IPS DF 4.7 (cell line): ENCODE data around the gene ATP10A.
"Not testable (repeated sequence)": the region's sequence is repeated elsewhere in the genome, so short reads cannot be mapped to it uniquely, and the experiment has no call there.

Experiments
- DNase-seq: peaks from one replicate; pipeline ENCODE4 v3.0.0-alpha.2; 2013; ENCODE audit warnings: low spot score; ENCODE audit errors: extremely low read depth

ATP10A gene

GRCh38 chr15:25775317-25775912, 87.7 kb downstream of the ATP10A start:
- no peak for DNase-seq

DNA sequence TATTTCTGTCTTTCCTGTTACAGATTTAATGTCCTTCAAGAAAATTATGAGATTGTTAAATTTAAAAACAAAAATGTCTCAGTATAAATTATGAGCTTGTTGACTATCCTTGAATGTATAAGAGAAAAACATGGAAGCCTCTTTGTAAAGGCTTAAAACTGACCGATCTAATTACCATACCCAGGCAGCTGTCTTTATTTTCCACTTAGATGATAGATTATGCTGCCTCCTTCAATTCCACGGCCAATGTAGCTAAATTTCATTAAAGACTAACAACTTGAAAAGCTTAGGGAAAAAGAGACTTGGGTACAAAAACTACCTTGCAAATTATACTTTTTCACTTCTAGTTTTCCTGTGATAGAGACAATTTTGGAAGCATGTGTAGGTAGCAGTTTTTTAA, 88.3 kb downstream of the ATP10A start:
- no peak for DNase-seq

DNA sequence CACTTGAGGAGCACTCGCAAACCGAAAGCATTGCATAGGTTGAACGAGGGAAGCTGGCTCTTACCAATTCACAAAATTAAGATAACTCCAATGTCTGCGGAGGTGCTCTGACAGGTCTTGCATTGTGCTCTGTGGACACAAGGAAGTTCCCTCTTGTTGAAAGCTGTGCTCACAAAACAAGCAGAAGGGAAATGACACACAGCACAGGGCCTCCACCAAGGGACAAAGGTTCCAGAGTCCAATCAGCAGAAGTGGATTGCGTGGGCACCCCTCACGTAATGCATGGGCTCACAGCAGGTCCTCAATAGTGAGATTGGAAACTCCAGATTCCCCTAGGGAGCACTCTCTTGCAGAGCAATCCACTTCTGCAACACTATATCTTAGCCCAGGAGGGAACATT, 89.9 kb downstream of the ATP10A start:
- DNase-seq: no peak

GRCh38 chr15:25772500-25772899, 90.6 kb downstream of the ATP10A start:
- no peak for DNase-seq

GRCh38 chr15:25771736-25772135, 91.4 kb downstream of the ATP10A start:
- DNase-seq: not testable (repeated sequence)

DNA sequence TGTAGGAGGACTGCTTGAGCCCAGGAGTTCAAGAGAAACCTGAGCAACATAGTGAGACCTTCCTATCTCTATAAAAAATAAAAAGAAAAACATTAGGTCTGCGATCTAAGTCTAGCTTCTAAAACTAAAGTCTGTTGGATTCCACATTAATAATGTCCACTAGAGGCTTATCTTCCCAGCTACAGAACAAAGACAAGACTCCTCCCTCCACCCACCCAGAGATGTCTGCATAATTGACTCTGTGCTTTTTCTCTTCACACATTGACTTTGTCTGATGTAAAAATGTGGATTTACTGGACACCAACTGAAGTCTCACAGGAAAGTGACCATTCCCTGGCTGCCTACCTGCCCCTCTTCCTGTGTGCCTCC, 91.8 kb downstream of the ATP10A start:
- no peak for DNase-seq

DNA sequence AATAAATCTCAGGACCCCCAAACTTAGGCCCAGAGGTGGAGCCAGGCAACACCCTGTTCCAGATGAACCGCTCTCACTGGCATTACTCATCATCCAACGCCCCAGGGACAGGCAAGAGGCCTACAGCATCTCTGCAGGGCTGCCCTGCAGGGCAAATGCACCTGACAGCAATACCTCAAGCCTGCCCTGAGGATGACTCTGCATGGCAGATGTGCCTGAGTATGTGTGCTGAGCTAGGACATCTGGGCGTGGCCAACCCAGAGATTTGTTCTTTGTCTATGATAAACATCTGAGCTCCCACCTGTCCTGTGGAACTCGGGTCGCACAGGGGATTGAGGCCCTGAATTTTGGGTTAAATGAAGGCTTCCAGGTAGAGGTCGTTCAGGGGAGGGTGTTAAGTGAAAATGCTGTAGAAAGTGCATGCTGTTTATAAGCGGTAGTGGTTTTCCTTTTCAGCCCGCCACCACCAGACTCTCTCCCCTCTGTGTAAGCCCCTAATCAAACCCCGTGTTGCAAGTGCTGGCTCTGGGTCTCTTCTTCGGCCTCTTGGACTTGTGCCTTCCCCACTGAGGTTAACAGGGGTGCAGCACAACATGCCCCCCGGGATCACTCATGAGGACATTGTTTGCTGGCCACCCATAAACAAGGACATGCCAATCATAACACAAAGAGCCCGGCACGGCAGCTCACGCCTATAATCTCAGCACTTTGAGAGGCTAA, 92.3 kb downstream of the ATP10A start:
- no peak for DNase-seq

DNA sequence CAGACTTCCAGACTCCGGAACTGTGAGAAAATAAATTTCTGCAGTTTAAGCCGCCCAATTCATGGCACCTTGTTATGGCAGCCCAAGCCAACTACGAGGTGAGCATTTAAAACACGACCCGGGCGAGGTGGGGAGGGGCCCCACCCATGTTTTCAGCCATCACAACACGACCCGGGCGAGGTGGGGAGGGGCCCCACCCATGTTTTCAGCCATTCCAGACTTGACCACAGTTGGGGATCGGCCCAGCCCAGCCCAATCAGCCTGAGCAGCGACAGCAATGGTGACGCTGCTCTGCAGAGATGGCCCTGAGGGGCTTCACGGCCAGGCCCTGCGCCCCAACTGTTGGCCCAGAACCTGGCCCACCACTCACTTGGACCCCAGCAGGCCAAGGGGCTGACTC, 93.1 kb downstream of the ATP10A start:
- DNase-seq: no peak

DNA sequence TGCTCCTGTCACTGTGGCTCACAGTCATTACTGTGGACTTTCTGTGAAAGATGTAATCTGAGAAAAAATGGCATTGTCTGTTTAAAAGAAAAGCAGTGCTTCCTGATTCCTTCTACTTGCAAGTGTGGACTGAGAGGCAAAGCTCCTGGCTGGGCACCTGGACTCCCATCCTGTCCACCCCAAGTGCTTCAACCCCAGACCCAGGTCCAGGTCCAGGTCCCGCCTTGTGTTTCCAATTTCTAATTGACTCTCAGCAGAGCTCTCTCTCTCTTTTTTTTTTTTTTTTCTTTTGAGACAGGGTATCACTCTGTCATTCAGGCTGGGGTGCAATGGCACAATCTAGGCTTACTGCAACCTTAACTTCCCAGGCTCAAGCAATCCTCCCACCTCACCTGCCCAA, 94.9 kb downstream of the ATP10A start:
- no peak for DNase-seq

GRCh38 chr15:25767356-25768151, 95.6 kb downstream of the ATP10A start:
- DNase-seq: no peak

- DNase-seq: no peak
Observed at GRCh38 chr15:25766417-25766816, 96.7 kb downstream of the ATP10A start.

DNA sequence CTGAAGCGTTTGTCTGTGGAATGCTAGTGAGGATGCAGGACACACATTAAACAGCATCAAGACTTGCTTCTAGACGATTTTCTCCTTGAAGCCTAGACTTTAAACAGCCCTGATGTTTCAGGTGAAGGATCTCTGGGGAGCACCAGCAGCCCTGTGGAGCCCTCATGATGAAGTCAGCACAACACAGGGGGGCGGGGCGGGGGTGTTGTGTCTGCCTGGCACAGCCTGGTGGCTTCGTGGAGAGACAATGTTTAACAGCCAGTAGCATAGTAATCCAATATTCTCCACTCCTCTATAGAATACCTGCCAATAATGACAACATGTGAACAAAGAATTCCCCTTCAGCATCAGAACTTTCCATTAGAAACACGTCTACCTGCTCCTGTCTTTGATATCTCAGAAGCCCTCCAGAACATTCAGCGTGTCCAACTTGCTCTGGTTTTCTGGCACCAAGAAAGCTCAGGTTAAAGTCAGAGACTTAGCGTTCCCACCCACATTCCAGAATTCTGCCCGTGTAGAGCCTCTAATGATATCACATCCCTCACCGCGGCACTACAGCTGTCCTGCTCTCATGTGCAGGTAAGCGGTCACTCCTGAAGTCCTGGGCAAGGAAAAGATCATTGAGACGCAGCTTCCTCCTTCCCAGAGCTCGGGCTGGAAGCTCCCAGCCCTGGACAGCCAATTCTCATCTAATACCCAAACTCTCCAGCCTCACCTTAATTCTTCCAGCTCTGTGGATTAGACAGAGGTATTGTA, 98.0 kb downstream of the ATP10A start:
- DNase-seq: no peak

DNA sequence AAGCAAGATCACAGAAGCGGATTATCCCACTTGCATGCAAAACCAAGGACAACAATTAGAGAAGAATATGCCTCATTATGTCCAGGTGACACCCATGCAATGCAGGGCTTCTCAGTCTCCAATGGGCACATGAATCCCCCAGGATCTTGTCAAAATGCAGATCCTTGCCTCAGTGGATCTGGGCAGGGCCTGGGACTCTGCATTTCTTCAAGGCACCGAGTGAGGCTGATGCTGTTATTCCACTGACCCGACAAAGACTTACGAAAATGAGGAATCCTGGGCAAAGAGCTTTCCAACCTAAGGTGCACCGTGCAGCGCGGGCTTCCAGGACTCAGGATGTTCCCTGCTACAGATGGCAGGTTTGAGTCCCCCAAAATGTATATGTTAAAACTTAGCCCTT, 99.2 kb downstream of the ATP10A start:
- no peak for DNase-seq

- DNase-seq: no peak
Observed at GRCh38 chr15:25763331-25763751, 99.8 kb downstream of the ATP10A start.

- no peak for DNase-seq
Observed at GRCh38 chr15:25761971-25762662, 101.0 kb downstream of the ATP10A start.

GRCh38 chr15:25759421-25759820, 103.7 kb downstream of the ATP10A start:
- DNase-seq: no peak

GRCh38 chr15:25758612-25759011, 104.5 kb downstream of the ATP10A start:
- not testable (repeated sequence) for DNase-seq

GRCh38 chr15:25743548-25744275, 119.4 kb downstream of the ATP10A start:
- DNase-seq: no peak

DNA sequence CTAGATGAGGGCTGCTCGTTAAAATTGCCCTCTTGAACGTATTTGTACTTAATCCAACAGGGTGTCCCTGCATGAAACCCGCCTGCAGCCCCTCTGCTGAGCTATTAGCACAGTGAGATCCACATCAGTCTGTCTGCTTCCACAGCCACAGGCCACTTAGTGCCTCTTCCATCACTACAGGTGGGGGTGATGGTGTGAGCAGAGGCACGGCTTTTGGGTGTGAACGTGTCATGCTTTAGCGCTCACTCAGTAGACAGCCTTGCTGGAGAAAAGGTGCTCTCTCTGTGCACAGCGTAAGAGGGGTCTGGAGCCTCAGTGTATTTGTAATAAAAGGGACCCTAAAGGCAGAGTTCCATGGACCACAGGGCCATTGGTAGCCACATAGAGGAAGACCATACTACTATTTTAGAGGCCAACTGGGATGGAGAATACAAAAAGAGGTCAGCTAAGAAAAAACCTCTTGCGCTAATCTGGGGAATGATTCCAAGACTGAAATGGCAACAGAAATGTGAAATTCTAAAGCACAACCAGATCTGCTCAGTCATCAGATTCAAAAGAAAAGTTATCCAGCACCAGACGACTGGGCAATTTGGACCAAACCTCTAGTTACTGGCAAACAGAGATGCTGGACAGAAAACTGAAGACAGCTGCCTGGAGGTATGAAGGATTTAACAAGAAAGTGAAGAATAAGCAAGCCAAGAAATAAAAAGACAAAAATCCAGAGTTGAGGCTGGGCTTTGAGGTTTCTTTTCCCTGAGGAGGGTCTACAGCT, 120.2 kb downstream of the ATP10A start:
- DNase-seq: no peak
